Stimulated activated CD4-positive, alpha-beta T cell treated with anti-CD3 and anti-CD28 coated beads, Interleukin-2, amount 100 ng/mL, for 24 hours (primary cell): ENCODE results near the gene CHMP1A.
A peak's percentile ranks its signal among the peaks of the same experiment; 100 is the strongest.

Experiments used
- DNase-seq, 2 donors: peaks; one replicate each; pipeline ENCODE4 v3.0.0-alpha.2; 2020

Gene CHMP1A

GRCh38 chr16:89602952-89603590 lies 54.4 kb downstream of the CHMP1A start:
- no peak for DNase-seq

- DNase-seq = peak; percentile 70 to 77
These were observed 55.1 kb downstream of the CHMP1A start for GRCh38 chr16:89602273-89602951.

- no peak for DNase-seq
These were observed 55.6 kb downstream of the CHMP1A start for GRCh38 chr16:89601906-89602272.

GRCh38 chr16:89600956-89601355 lies 56.6 kb downstream of the CHMP1A start:
- no peak for DNase-seq

GRCh38 chr16:89600427-89600826 lies 57.1 kb downstream of the CHMP1A start:
- no peak for DNase-seq

- DNase-seq = no peak
These were observed 57.6 kb downstream of the CHMP1A start for GRCh38 chr16:89599902-89600301.

- DNase-seq = peak in 1 of 2 donors; percentile 46
These were observed 58.1 kb downstream of the CHMP1A start for GRCh38 chr16:89599451-89599858.

GRCh38 chr16:89598199-89598598 lies 59.3 kb downstream of the CHMP1A start:
- no peak for DNase-seq

- no peak for DNase-seq
These were observed 60.4 kb downstream of the CHMP1A start for GRCh38 chr16:89596957-89597649.

GRCh38 chr16:89596061-89596689 lies 61.3 kb downstream of the CHMP1A start:
- no peak for DNase-seq

- no peak for DNase-seq
These were observed 62.0 kb downstream of the CHMP1A start for GRCh38 chr16:89595330-89596060.
